ACC112 (cell line): ENCODE measurements around the gene LPO.

Source experiments
- H2AFZ ChIP-seq: fragments of 200-600 bp; sonication (generic); one replicate; pipeline ENCODE4 v1.6.0; 2017; ENCODE audit warnings: antibody characterized with exemption, low read length; ENCODE audit not compliant: unreplicated experiment
- H3K27ac ChIP-seq: fragments of 200-600 bp; sonication (generic); 2 replicates; pipeline ENCODE4 v1.5.1; 2014; ENCODE audit warnings: low read depth, mild to moderate bottlenecking, antibody characterized with exemption, low read length, moderate library complexity
- H3K27me3 ChIP-seq: fragments of 200-600 bp; sonication (generic); 2 replicates; pipeline ENCODE4 v1.6.1; 2014; ENCODE audit warnings: mild to moderate bottlenecking, antibody characterized with exemption, low read length, moderate library complexity, mixed read lengths; ENCODE audit not compliant: insufficient read depth
- H3K36me3 ChIP-seq: fragments of 200-600 bp; sonication (generic); 2 replicates; pipeline ENCODE4 v1.6.1; 2016; ENCODE audit warnings: mild to moderate bottlenecking, antibody characterized with exemption, low read length, moderate library complexity, mixed read lengths; ENCODE audit not compliant: insufficient read depth
- H3K4me1 ChIP-seq: fragments of 200-600 bp; sonication (generic); one replicate; pipeline ENCODE4 v1.6.1; 2016; ENCODE audit warnings: low read length, mixed read lengths; ENCODE audit not compliant: insufficient read depth, unreplicated experiment, control insufficient read depth
- H3K4me3 ChIP-seq: fragments of 200-600 bp; sonication (generic); 2 replicates; pipeline ENCODE4 v1.5.1; 2014; ENCODE audit warnings: mild to moderate bottlenecking, low read depth, low read length
- H3K79me2 ChIP-seq: fragments of 200-600 bp; sonication (generic); one replicate; pipeline ENCODE4 v1.6.0; 2016; ENCODE audit warnings: low read length; ENCODE audit not compliant: control insufficient read depth, unreplicated experiment, insufficient read depth

Gene LPO

GRCh38 chr17:58291246-58291645 lies 52.9 kb downstream of the LPO start:
- no peak overlapping the region for H2AFZ ChIP-seq
- H3K27ac ChIP-seq = no peak overlapping the region
- H3K4me1 ChIP-seq = no peaks in the 10 kb centered on the region
- peaks cover 80% of the 10 kb centered on the region for H3K27me3 ChIP-seq
- no peaks in the 10 kb centered on the region for H3K36me3 ChIP-seq
- no peaks in the 10 kb centered on the region for H3K79me2 ChIP-seq
- no peak overlapping the region for H3K4me3 ChIP-seq

- no peaks in the 10 kb centered on the region for H3K4me1 ChIP-seq
- peaks cover 87% of the 10 kb centered on the region for H3K27me3 ChIP-seq
- H3K36me3 ChIP-seq = no peaks in the 10 kb centered on the region
- no peak overlapping the region for H3K27ac ChIP-seq
- no peak overlapping the region for H2AFZ ChIP-seq
- no peaks in the 10 kb centered on the region for H3K79me2 ChIP-seq
- H3K4me3 ChIP-seq = no peak overlapping the region
Observed at GRCh38 chr17:58294034-58294433, 55.6 kb downstream of the LPO start.

DNA sequence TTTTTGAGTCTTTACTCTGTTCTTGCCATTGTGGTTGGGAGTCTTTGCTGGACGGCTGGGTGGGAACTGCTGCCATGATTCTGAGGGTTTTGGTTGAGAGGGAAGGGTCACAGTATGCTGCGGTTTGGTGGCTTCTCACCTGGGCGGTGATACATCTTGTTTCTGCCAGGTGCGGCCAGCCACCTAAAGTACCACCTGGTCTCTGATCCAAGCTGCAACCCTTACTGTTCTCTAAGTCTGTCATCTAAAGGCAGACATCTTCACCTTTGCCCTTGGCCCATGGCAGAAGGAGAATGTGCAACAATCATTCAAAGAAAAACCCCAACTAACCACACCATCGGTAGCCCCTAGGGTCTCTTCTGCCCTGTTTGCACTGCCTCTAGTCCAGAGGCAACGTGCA lies 62.0 kb downstream of the LPO start:
- Histone ChIP-seq H3K4me3 (no peak overlapping the region), H3K36me3 (no peaks in the 10 kb centered on the region), H2AFZ (no peak overlapping the region), H3K27me3 (peaks cover 77% of the 10 kb centered on the region), H3K4me1 (no peaks in the 10 kb centered on the region), H3K27ac (no peak overlapping the region), H3K79me2 (no peaks in the 10 kb centered on the region)

DNA sequence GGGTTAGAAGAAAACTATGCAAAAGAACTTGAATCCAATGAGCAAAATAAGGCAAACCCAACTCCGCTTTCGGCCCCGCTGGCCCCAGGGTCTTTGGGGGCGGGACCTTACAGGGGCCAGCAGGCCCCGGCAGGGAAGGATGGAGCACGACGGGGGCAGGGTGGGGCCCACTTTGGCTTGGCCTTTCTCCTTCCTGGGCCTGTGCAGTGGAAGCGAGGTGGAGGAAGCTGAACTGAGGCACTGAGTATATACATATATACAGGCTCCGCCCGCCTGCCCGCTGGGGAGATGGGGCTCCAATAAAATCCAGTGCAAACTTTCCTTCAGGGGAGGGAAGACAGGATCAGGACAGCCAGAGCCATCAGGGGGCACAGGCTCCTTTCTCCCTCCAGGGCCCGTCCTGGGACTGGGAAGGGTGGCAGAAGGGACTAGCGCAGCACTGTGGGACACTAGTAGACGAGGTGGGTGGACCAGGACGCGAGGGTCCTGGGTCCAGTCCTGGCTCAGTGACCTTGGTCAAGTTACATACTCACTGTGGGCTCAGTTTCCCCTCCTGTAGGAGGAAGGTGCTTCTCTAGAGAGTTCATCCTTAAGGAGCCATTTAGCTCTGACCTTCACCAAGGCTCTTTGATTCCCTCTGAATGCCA lies 63.2 kb downstream of the LPO start:
- Histone ChIP-seq H3K79me2 (no peaks in the 10 kb centered on the region), H3K4me1 (no peaks in the 10 kb centered on the region), H2AFZ (no peak overlapping the region), H3K27me3 (peaks cover 69% of the 10 kb centered on the region), H3K4me3 (no peak overlapping the region), H3K36me3 (no peaks in the 10 kb centered on the region), H3K27ac (no peak overlapping the region)

DNA sequence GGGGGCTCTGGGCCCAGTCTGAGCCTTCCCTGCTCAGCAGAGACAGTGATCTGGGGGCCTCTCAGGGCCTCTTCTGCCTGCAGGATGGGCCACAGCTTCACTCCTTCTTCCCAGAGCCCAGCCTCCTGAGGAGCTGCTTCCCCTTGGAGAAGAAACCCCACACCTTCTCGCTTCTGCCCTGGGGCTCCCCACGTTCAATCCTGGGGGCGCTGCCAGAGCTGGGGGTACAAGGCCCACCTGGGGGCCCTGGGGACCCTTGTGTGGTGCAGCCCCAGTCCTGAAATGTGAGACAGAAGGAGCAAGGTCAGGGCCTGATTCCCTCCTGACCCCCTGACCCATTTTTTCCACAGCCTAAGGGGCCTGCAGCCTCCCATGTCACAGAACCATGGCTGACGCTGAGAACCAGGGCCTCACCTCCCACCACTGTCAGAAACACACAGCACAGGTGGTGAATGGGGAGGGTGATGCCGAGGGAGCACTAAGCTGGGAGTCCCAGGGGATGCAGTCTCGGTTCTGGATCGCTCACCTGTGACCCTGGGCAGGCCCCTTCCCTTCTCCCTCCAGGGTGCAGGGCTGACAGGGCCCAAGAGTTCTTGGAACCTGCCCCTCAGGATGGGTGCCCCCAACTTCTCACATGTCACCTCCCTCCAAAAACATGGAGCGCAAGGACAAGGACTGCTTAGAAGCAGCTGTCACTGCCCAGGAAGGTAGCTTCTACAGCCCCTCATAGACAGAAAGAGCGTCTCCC lies 64.0 kb downstream of the LPO start:
- Histone ChIP-seq H3K36me3 (no peaks in the 10 kb centered on the region), H3K79me2 (no peaks in the 10 kb centered on the region), H3K4me1 (no peaks in the 10 kb centered on the region), H3K27me3 (peaks cover 71% of the 10 kb centered on the region), H3K4me3 (no peak overlapping the region), H2AFZ (no peak overlapping the region), H3K27ac (no peak overlapping the region)

DNA sequence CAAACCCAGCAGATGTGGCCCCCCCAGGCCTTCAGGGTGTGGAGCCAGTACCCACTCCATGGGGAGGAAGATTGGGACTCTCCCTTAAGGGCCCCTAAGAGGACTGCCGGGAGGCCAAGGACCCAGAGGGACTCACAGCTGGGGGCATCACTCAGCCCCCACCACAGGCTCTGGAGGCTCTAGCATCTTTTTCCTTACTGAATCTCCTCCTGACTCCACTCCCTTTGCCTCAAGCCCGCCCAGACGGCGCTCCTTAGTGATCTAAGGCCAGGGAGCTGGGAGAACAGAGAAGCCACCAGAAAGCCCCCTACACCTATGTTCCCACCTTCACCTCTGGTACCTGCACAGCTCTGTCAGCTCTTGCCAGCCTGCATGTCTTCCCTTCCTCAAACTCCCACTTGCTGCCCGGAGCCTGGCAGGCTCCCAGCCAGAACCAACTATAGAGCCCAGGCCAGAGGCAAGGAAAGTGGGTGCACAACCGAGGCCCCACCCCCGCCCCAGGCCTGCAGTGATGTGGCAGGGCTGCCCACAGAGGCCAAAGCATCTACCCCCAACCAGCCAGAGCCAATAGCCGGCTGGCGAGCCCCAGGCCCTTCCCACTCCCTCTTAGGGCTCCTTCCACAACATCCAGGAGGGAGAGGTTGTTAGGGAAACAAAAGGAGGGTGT lies 64.7 kb downstream of the LPO start:
- Histone ChIP-seq H2AFZ (no peak overlapping the region), H3K79me2 (no peaks in the 10 kb centered on the region), H3K27me3 (peaks cover 72% of the 10 kb centered on the region), H3K4me1 (no peaks in the 10 kb centered on the region), H3K27ac (no peak overlapping the region), H3K36me3 (no peaks in the 10 kb centered on the region), H3K4me3 (no peak overlapping the region)

DNA sequence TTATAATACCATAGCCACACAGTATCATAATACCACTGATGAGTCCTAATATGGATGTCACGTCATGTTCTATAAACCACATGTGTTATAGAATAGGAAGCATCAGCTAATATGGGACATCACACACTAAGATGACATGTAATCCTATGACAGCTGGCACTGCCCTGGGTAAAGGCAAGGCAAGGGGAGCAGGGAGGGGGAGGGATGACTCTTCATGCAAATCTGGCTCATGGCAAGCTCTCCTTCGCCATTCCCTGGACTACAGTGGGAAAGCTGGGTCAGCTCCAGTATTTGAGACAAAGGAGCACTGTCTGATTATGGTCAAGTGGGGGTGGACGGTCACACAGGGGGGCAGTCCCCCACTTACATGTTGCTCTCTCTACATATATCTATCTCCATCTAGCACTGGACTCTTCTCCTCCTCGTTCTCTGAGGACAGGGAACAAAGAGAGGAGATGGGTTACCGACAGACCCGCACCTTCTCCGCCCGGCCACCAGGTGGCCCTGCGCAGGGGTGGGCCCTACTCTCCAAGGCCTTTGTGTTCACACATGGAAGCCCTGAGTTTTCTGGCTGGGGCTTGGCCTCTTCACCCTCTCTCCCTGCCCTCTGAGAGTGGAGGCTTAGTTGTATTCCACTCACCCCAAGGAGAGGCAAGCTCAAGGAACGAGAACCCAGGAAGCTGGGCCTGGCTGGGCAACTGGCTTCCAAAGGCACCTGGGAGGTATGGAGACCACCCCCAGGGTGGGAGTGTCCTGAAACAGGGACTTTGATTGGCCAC lies 65.8 kb downstream of the LPO start:
- Histone ChIP-seq H3K27ac (no peak overlapping the region), H3K27me3 (peaks cover 68% of the 10 kb centered on the region), H2AFZ (no peak overlapping the region), H3K4me1 (no peaks in the 10 kb centered on the region), H3K79me2 (no peaks in the 10 kb centered on the region), H3K36me3 (no peaks in the 10 kb centered on the region), H3K4me3 (no peak overlapping the region)

DNA sequence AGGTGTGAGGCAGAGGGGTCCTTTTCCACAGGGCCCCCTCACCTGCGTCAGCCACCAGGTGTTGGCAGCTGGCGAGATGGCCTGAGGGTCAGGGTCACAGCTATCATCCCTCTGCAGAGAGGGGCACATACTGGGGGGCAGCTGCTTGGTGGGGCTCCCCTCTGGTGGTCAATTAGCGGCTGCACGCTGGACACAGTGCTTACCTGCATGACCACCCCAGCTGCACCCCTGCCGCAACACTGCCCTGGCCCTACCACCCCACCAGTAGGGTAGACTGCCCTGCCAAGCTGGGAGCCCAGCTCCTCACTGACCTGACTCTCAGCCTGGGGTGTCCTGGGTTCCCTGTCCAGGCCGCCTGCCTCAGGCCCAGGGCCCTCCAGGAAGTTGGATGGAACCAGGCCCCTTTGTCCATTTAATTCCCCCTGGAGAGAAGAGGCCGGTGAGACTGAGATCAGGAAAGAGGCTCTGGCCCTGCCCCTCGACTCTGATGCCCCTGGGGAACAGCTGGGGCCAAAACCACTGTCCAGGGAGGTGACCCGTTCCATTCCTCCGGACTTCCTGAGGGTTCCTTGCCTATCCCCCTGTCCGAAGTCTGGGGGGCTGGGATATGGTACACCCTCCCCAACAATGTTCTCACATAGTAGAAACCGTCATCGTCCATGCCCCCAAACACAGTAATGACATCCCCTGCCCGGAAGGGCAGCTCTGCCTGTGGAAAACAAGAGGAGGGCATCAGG lies 66.5 kb downstream of the LPO start:
- H3K27me3 ChIP-seq = peaks cover 60% of the 10 kb centered on the region
- H3K4me3 ChIP-seq = no peak overlapping the region
- no peak overlapping the region for H3K27ac ChIP-seq
- H3K79me2 ChIP-seq = no peaks in the 10 kb centered on the region
- no peak overlapping the region for H2AFZ ChIP-seq
- H3K4me1 ChIP-seq = no peaks in the 10 kb centered on the region
- H3K36me3 ChIP-seq = no peaks in the 10 kb centered on the region

DNA sequence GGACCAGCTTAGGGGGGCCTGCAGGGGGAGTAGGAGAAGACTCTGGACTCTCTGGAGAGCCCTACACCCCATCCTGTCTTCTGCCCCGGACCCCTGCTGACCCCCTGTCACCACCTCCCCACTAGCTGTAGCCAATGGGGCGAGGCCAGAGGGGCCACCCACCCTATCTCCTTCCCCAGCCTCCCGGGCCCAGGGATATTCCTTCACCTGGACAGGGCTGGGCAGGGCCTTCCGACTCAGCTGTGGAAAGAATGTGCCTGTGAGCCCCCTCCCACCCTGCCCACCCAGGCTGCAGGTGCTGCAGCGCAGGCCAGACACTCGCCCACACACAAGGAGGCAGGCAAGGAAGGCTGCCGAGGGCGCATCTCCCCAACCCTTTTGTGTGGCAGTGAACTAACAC lies 67.2 kb downstream of the LPO start:
- Histone ChIP-seq H3K79me2 (no peaks in the 10 kb centered on the region), H3K4me3 (no peak overlapping the region), H3K4me1 (no peaks in the 10 kb centered on the region), H3K27me3 (peaks cover 53% of the 10 kb centered on the region), H3K27ac (no peak overlapping the region), H2AFZ (no peak overlapping the region), H3K36me3 (no peaks in the 10 kb centered on the region)
